GM12872 (cell line): ENCODE data around the gene ZNF22.

Source experiments
- TF ChIP-seq, protein P1 (sequence below): IDR thresholded peaks from 3 replicates; pipeline ENCODE4 v1.5.1; 2011; ENCODE audit warnings: low read depth, mild to moderate bottlenecking, low read length, moderate library complexity; ENCODE audit not compliant: insufficient read depth

The ZNF22 gene

DNA sequence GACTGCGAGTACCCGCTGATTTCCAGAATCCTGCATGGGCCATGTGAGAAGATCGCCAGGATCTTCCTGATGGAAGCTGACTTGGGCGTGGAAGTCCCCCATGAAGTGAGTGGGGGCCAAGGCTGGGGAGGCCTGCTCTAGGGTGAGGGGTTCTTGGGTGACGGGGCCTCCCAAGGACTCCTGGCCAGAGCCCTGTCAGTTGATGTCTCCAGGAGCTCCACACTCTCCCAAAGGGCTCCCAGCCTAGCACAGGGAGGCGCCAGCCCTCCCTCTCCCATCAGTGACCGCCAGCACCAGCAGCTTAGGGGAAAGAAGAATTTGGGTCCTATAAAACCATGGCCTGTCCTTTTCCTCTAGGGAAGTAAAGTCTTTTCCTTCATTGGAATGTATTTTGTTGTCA is 9.8 kb upstream of the ZNF22 start:
- TF ChIP-seq, protein P1, sequence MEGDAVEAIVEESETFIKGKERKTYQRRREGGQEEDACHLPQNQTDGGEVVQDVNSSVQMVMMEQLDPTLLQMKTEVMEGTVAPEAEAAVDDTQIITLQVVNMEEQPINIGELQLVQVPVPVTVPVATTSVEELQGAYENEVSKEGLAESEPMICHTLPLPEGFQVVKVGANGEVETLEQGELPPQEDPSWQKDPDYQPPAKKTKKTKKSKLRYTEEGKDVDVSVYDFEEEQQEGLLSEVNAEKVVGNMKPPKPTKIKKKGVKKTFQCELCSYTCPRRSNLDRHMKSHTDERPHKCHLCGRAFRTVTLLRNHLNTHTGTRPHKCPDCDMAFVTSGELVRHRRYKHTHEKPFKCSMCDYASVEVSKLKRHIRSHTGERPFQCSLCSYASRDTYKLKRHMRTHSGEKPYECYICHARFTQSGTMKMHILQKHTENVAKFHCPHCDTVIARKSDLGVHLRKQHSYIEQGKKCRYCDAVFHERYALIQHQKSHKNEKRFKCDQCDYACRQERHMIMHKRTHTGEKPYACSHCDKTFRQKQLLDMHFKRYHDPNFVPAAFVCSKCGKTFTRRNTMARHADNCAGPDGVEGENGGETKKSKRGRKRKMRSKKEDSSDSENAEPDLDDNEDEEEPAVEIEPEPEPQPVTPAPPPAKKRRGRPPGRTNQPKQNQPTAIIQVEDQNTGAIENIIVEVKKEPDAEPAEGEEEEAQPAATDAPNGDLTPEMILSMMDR = no peak

DNA sequence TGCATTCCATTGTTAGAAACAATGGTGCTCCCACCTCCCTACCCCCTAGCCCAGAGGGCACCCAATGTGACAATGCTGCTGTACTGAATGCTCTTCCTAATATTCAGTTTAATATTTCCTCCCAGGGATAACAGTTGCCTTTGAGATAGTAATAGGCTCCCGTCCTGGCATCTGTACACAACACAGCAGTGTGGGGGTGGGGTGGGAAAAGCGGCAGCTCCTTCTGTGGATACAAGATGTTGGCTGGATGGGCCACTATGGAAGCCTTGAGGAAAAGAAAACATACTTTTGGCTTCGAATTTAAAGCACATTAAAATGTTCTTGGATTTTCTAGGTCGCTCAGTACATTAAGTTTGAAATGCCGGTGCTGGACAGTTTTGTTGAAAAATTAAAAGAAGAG is 9.2 kb upstream of the ZNF22 start:
- TF ChIP-seq, protein P1 = no peak

DNA sequence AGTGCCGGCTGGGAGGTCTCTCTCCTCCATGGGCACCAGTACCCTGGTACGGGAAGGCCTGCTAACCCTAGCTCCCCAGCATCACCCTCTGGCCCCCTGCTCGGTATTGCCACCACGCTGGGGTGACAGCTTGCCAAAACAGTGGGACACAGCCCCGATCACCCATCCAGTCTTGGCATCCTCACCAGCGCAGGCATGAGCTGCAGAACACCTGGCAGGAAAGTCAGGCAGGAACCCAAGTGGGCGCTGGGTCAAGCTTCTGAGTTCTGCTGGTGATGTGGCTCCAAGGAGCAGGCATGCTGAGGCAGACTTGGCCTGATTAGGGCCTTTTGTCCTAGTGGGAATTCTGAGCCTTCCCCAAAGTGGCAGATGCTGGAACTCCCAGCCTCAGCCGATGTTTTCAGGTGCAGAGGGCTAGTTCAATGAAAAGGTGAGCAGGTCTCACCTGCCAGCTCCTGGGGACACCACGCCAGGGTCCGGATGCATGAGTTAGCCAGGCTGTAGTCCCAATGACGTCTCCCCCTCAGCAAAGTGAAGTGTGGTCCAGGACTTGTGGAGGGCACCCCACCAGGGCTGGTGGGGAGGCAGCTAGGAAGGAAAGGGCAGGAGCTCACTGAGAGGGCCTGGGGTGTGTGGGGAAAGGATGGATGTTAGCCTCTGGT is 8.5 kb upstream of the ZNF22 start:
- TF ChIP-seq, protein P1 = no peak

DNA sequence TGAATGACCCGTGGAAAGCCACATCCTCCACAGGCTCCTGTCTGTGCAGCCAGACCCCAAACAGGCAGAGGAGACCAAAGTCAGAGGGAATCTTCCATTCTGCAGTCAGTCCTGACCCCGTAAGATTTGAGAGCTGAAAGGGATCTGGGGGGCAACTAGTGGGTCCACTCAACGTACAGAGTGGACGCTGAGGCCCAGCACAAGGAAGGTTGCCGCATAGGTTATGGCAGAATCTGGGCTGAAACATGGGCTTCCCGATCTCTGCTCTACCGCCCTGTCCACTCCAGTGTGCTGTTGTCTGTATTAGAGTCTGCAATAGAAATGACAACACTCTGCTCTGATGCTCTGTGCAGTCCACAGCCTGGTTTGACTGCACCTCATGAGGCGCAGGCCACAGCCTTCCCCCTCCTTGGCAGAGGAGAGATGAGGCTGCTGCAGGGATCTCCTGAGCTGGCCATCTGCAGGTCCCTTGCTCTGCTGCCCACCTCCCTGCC is 7.9 kb upstream of the ZNF22 start:
- TF ChIP-seq, protein P1 = no peak

DNA sequence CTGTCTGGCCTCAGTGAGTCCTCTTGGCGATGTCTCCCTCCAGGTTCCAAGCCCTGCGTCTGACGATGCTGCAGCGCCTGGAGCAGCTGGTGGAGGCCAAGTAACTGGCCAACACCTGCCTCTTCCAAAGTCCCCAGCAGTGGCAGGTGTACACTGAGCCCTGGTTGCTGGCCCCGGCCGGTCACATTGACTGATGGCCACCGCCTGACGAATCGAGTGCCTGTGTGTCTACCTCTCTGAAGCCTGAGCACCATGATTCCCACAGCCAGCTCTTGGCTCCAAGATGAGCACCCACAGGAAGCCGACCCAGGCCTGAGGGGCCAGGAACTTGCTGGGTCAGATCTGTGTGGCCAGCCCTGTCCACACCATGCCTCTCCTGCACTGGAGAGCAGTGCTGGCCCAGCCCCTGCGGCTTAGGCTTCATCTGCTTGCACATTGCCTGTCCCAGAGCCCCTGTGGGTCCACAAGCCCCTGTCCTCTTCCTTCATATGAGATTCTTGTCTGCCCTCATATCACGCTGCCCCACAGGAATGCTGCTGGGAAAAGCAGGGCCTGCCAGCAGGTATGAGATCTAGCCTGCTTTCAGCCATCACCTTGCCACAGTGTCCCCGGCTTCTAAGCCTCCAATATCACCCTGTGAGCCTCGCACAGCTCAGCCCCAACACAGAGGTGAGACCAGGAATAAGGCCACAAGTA is 7.3 kb upstream of the ZNF22 start:
- TF ChIP-seq, protein P1 = no peak

DNA sequence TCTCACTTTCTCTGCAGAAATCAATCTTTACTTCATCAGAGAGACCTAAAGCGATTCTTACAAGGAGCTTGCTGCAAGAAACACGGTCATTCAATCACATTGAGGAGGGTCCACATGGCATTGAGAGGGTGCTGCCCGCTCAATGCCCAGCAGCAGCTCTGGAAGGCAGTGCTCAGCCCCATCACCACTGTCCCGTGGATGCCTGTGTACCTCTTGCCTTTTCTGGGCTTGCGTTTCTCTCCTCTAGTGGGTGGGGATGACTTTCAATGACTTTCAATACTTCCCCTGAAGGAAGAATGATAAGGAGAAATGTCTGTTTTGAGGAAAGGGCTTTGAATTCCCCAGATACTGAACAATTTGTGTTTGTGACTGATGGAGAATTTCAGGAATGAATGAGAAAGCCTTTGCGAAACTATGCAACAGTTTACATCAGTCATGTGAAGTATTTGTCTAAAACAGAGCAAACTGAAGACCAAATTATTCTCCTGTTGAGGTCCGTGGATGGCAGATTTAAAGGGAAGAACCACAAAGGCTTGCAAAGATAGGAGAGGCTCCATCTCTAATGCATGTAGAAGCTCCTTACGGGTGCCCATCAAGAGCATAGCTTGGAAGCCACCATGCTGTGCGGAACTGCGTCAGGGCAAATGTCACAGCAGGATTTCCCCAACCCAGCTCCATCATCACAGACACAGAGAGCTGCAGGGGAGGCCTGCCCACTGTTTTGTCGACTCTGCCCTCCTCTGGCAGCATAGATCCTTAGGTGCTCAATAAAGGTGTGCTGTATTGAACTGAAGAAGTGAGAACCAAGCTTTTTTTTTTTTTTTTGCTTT is 6.6 kb upstream of the ZNF22 start:
- TF ChIP-seq, protein P1 = no peak
